D721Med (cell line): ENCODE results near the gene VCAN.

Experiments used
- DNase-seq: peaks from one replicate; pipeline ENCODE4 v3.0.0; 2011; ENCODE audit warnings: low spot score; ENCODE audit not compliant: insufficient read length
- FAIRE-seq: peaks from 2 replicates; lab custom pipeline; 2011; peaks lifted over from hg19 to GRCh38; lab: Jason Lieb, UNC
- TF ChIP-seq, protein P1 (sequence below): IDR thresholded peaks from 2 replicates; pipeline ENCODE4 v1.5.1; 2012; ENCODE audit warnings: mild to moderate bottlenecking, control low read depth; ENCODE audit not compliant: insufficient read depth; ENCODE audit errors: missing control alignments

VCAN gene

DNA sequence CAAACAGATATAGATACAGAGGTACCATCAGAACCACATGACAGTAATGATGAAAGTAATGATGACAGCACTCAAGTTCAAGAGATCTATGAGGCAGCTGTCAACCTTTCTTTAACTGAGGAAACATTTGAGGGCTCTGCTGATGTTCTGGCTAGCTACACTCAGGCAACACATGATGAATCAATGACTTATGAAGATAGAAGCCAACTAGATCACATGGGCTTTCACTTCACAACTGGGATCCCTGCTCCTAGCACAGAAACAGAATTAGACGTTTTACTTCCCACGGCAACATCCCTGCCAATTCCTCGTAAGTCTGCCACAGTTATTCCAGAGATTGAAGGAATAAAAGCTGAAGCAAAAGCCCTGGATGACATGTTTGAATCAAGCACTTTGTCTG is 69.2 kb downstream of the VCAN start:
- FAIRE-seq, result no peak
- TF ChIP-seq, protein P1, sequence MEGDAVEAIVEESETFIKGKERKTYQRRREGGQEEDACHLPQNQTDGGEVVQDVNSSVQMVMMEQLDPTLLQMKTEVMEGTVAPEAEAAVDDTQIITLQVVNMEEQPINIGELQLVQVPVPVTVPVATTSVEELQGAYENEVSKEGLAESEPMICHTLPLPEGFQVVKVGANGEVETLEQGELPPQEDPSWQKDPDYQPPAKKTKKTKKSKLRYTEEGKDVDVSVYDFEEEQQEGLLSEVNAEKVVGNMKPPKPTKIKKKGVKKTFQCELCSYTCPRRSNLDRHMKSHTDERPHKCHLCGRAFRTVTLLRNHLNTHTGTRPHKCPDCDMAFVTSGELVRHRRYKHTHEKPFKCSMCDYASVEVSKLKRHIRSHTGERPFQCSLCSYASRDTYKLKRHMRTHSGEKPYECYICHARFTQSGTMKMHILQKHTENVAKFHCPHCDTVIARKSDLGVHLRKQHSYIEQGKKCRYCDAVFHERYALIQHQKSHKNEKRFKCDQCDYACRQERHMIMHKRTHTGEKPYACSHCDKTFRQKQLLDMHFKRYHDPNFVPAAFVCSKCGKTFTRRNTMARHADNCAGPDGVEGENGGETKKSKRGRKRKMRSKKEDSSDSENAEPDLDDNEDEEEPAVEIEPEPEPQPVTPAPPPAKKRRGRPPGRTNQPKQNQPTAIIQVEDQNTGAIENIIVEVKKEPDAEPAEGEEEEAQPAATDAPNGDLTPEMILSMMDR, result no peak
- DNase-seq, result no peak

DNA sequence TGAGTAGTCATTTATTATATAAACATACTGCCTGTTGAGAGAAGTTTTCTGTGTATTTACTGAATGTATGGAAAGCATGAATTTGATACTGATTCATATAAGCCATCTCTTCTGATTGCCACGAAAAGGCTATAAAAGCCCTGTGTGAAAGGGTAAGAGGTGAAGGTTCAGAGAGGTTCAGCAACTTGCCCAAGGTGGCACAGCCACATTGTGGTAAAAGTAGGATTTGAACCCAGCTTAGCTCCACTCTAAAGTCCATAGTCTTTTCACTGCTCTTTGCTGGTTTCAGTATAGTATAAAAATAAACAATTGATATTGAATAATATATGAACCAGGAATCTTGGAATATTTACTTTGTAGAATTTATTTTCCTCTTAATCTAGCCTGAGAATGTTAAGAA is 71.3 kb downstream of the VCAN start:
- DNase-seq (no peak), FAIRE-seq (no peak)
- TF ChIP-seq, protein P1, result no peak

DNA sequence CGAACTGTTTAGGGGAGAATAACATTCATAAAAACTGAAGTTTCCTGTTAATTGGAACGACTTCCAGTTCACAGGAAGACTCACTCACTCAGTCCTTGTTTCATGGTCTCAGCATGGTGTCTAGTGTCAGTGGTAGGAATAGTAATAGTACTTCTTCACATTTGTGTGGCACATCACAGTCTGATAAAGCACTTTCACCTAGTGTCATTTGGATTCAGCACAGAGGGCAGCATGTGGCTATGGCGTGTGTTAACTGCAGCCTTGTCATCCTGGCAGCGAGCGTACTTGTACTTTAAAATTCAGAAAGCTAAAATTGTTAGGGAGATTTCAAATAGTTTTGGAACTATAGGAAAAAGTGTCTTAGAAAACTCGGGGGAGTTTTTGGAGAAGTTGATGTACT is 72.4 kb downstream of the VCAN start:
- TF ChIP-seq, protein P1, result no peak
- DNase-seq (no peak), FAIRE-seq (no peak)

DNA sequence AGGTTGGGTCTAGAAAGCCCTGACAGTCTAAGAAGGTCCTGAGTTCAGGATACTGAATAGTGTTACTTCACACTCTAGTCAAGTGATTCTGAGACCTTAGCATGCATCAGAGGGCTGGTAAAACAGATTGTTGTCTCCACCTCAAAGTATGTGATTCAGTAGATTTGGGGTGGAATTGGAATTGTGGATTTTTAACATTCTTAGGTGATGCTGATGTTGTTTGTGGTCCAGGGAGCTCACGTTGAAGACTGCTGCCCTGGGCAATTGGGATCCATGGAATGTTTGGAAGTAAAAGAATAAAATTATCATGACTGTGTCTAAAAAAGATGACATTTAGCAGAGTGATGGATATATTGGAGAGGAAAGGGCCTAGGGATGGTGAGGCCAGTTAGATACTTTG is 75.6 kb downstream of the VCAN start:
- TF ChIP-seq, protein P1, result no peak
- FAIRE-seq, result no peak
- DNase-seq, result no peak

DNA sequence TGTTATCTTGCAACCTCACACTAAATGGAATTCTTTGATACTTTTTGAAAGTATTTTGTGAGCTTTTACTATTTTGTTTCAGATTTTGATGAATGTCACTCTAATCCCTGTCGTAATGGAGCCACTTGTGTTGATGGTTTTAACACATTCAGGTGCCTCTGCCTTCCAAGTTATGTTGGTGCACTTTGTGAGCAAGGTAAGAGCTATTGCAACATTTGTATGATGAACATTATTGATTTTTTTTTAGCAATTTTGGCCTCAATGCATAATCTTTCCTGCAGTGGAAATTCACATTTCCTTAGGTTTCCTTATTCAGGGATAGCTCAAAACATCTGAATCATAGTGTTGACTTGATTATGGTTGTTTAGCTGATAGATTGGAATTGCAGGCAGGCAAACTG is 76.3 kb downstream of the VCAN start:
- FAIRE-seq (no peak), DNase-seq (no peak)
- TF ChIP-seq, protein P1, result no peak

DNA sequence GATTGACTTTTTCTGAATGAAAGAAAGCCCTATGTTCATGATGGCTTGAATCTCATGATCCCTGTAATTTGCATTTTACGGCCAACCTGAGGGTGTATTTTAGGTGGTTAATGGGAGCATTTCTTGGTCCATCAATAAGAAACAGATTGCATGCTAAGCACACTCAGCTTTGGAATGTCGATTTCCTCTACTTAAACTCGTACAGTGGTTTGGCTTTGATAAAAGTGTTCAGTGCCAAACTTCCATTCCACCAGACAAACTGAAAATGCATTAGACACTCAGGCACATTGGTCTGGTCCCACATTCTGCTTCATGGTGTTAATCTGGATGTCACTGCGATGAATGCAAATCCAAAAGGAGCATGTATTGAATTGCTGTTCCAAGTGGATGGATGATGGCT is 77.0 kb downstream of the VCAN start:
- FAIRE-seq (no peak), DNase-seq (no peak)
- TF ChIP-seq, protein P1, result no peak

DNA sequence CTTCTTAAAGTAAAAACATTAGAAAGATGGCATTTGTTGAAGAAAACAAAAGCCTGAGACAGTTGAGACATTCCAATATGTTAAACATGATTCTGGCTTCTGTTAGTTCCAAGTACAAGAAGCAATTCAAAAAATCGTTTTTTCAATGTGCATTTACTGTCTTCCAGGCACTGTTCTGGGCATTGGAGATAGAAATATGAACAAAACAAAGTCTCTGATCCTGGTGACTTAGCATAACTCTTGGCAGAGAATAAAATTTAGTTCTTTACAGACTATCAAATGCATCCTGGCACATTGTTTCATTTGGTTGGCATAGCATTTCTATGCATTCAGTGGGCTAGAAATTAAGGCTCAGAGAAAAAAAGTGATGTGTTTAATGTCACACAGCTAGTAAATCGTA is 77.5 kb downstream of the VCAN start:
- FAIRE-seq (no peak), DNase-seq (no peak)
- TF ChIP-seq, protein P1, result no peak
